ENCODE measurements around the gene KRTAP17-1. TPM values are rescaled to one million over a fixed set of nuclear protein-coding genes. Genes with fewer than 3 reads are reported as not detected.

KRTAP17-1 gene
- total RNA-seq, 1 experiment from 2014 or later, result not detected

GRCh38 chr17:41308918-41309359 is 6.6 kb downstream of the KRTAP17-1 start, which contains the start of gene KRTAP16-1:
TSS of gene KRTAP16-1 (minus strand) at chr17:41309309. CDS start at chr17:41309253, 56 bp downstream.
- CTCF ChIA-PET, result no interaction called here
- intact Hi-C loops (cut with micrococcal nuclease; ENCODE audit: unreplicated experiment), result no loop called here
- H3K27me3 ChIP-seq (ENCODE audit: control insufficient read depth, insufficient read depth, low read length), result peaks cover 5% of the 10 kb centered on the region; the same call in 1 of the 2 replicates

GRCh38 chr17:41308251-41308917 is 7.1 kb downstream of the KRTAP17-1 start:
- Histone ChIP-seq H3K27me3 (ENCODE audit: control insufficient read depth, insufficient read depth, low read length) (peaks cover 5% of the 10 kb centered on the region; the same call in 1 of the 2 replicates), H3K27ac (ENCODE audit: low read length) (no peak overlapping the region), H3K4me1 (ENCODE audit: control insufficient read depth, insufficient read depth, low read length) (no peaks in the 10 kb centered on the region), H3K36me3 (ENCODE audit: control insufficient read depth, insufficient read depth, low read length) (no peaks in the 10 kb centered on the region), H3K9me3 (ENCODE audit: control insufficient read depth, insufficient read depth, low read depth, low read length) (no peaks in the 10 kb centered on the region), H3K4me3 (ENCODE audit: low read depth in 2 of 2, low read length in 2 of 2) (no peak overlapping the region)
- in situ Hi-C loops (cut with HindIII; ENCODE audit: low pct_unique_long_range_greater_than_20kb, low sequenced_read_pairs), result no loop called here
- BruUV-seq (replicated peaks), result no TSS peak
- DNase-seq (ENCODE audit: low read depth, low spot score), result no peak
- CTCF ChIA-PET, result no interaction called here
- TF ChIP-seq TCF7L2 (IDR thresholded peaks at IDR 0.05; ENCODE audit: low read depth, low read length), result no peak
- no peak for TF ChIP-seq REST (IDR thresholded peaks at IDR 0.05; ENCODE audit: insufficient read depth in 1 of 2, low read depth in 2 of 2, low read length in 1 of 2)
- TF ChIP-seq SIN3A (IDR thresholded peaks at IDR 0.05; ENCODE audit: borderline replicate concordance, insufficient read depth, low read depth, low read length), result no peak
- TF ChIP-seq CTCF (IDR thresholded peaks at IDR 0.05), result no peak
- TF ChIP-seq POLR2AphosphoS5 (IDR thresholded peaks at IDR 0.05; ENCODE audit: low read depth, low read length), result no peak
- intact Hi-C loops (cut with micrococcal nuclease; ENCODE audit: unreplicated experiment), result no loop called here
- POLR2A ChIA-PET, result no interaction called here
- ATAC-seq, result peak; percentile 51

More at GRCh38 chr17:41308918-41309359, 6.6 kb downstream of the KRTAP17-1 start, which contains the start of gene KRTAP16-1:
- no peaks in the 10 kb centered on the region for H3K36me3 ChIP-seq (ENCODE audit: control insufficient read depth, insufficient read depth, low read length)
- H3K4me1 ChIP-seq (ENCODE audit: control insufficient read depth, insufficient read depth, low read length), result no peaks in the 10 kb centered on the region
- TF ChIP-seq REST (IDR thresholded peaks at IDR 0.05; ENCODE audit: insufficient read depth in 1 of 2, low read depth in 2 of 2, low read length in 1 of 2), result no peak
- no peak for TF ChIP-seq CTCF (IDR thresholded peaks at IDR 0.05)
- no peak for TF ChIP-seq TCF7L2 (IDR thresholded peaks at IDR 0.05; ENCODE audit: low read depth, low read length)
- TF ChIP-seq SIN3A (IDR thresholded peaks at IDR 0.05; ENCODE audit: borderline replicate concordance, insufficient read depth, low read depth, low read length), result no peak
- no peak for TF ChIP-seq POLR2AphosphoS5 (IDR thresholded peaks at IDR 0.05; ENCODE audit: low read depth, low read length)
- POLR2A ChIA-PET, result no interaction called here
- in situ Hi-C loops (cut with HindIII; ENCODE audit: low pct_unique_long_range_greater_than_20kb, low sequenced_read_pairs), result no loop called here
- H3K4me3 ChIP-seq (ENCODE audit: low read depth in 2 of 2, low read length in 2 of 2), result no peak within 1 kb of the TSS
- no peaks in the 10 kb centered on the region for H3K9me3 ChIP-seq (ENCODE audit: control insufficient read depth, insufficient read depth, low read depth, low read length)
- no TSS peak for BruUV-seq (replicated peaks)
- H3K27ac ChIP-seq (ENCODE audit: low read length), result no peak within 1 kb of the TSS
- ATAC-seq (peak; percentile 21; the same call in 1 of the 2 replicates), DNase-seq (ENCODE audit: low read depth, low spot score) (no peak)

Data from Panc1 (cell line).